ENCODE data around the gene ZFP1. TPM values are rescaled to one million over a fixed set of nuclear protein-coding genes. Genes with fewer than 3 reads are reported as not detected.

Gene ZFP1
- total and polyA plus RNA-seq, 9 of the 15 experiments (the other 6 are each of a cell fraction or from before 2014, with no cell fraction given) = 2.6 to 14.7 (median 11.6) TPM

DNA sequence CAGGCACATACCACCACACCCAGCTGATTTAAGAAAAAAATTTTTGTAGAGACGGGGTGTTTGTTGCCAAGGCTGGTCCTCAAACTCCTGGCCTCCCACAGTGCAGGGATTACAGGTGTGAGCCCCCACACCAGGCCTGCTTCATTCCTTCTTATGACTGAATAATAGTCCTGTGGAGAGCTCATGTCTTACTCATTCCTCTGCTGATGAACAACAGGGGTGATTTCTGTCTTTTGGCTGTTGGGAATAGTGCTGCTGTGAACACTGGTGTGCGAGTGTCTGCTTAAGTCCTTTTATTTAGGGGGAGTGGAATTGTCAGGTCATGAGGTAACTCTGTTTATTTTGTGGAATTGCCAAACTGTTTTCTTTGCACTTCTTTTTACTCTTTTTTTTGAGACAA, 67.8 kb downstream of the ZFP1 start:
- 22% methylated on average over 2 of the region's 2 CpGs for WGBS (ENCODE audit: insufficient coverage, low coverage, missing lambda C conversion rate)
- Histone ChIP-seq H2AFZ (ENCODE audit: low read depth, low read length) (no peak overlapping the region), H3K9me3 (replicated peaks; ENCODE audit: control insufficient read depth, insufficient read depth, low read depth, low read length) (no peaks in the 10 kb centered on the region), H4K20me1 (replicated peaks; ENCODE audit: control insufficient read depth, insufficient read depth, low read length) (no peaks in the 10 kb centered on the region), H3K4me1 (replicated peaks in 1 of 2; ENCODE audit: control insufficient read depth in 2 of 2, insufficient read depth in 2 of 2, low read length in 2 of 2) (peaks cover 0 to 8% of the 10 kb centered on the region in 2 experiments; a peak in 2 of 5 replicates), H3K36me3 (ENCODE audit: control insufficient read depth, insufficient read depth, low read length) (no peaks in the 10 kb centered on the region), H3K9ac (ENCODE audit: insufficient read depth in 1 of 2, low read depth in 2 of 2, low read length in 2 of 2) (no peak overlapping the region), H3K27me3 (ENCODE audit: control insufficient read depth in 2 of 2, insufficient read depth in 2 of 2, low read length in 2 of 2) (peaks cover 21 to 31% of the 10 kb centered on the region in 2 experiments), H3K9me1 (ENCODE audit: control insufficient read depth, insufficient read depth, low read length) (no peaks in the 10 kb centered on the region), H3K27ac (ENCODE audit: extremely low read depth, low read depth, low read length) (no peak overlapping the region), H3K79me2 (ENCODE audit: control insufficient read depth, insufficient read depth, low read length) (no peaks in the 10 kb centered on the region), H3K4me2 (ENCODE audit: insufficient read depth, low read length) (no peak overlapping the region), H3K4me3 (no peak overlapping the region)
- DNase-seq (ENCODE audit: extremely low read depth in 1 of 4, low spot score in 3 of 4) = no peak
- in situ Hi-C loops (cut with MboI) = loop anchor here (25.0 kb wide), 1 partner anchor 1971 kb away; the partner anchor contains the start of genes MON1B and SYCE1L
- BruUV-seq (replicated peaks) = no TSS peak
- CTCF ChIA-PET (ENCODE audit: low intra/inter-chr PET ratio) = no interaction called here
- POLR2A ChIA-PET = interaction anchor here (0.6 kb wide), 1 partner anchor 606 kb away, joined by 3 read pairs; no protein-coding TSS in a partner anchor
- FAIRE-seq = no peak
- no peak for ATAC-seq
- intact Hi-C loops (cut with micrococcal nuclease) = no loop called here
- TF ChIP-seq MED1 (CRISPR knock-in tag; IDR thresholded peaks at IDR 0.05; ENCODE audit: borderline replicate concordance) = no peak

DNA sequence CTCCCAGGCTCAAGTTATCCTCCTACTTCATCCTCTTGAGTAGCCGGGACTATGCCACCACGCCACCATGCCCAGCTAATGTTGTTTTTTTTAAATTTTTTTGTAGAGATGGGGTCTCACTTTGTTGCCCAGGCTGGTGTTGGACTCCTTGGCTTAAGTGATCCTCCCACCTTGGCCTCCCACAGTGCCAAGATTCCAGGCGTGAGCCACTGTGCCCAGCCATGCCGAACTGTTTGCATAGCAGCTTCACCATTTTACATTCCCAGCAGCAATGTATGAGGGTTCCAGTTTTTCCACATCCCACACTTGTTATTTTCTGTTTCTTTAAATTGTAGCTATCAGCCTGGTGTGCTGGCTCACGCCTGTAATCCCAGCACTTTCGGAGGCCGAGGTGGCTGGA, 68.3 kb downstream of the ZFP1 start:
- H3K9me1 ChIP-seq (ENCODE audit: control insufficient read depth, insufficient read depth, low read length) = no peaks in the 10 kb centered on the region
- H3K79me2 ChIP-seq (ENCODE audit: control insufficient read depth, insufficient read depth, low read length) = no peaks in the 10 kb centered on the region
- FAIRE-seq = no peak
- no peak overlapping the region for H3K4me3 ChIP-seq
- BruUV-seq (replicated peaks) = no TSS peak
- no peaks in the 10 kb centered on the region for H3K9me3 ChIP-seq (replicated peaks; ENCODE audit: control insufficient read depth, insufficient read depth, low read depth, low read length)
- peaks cover 0 to 8% of the 10 kb centered on the region in 2 experiments; a peak in 2 of 5 replicates for H3K4me1 ChIP-seq (replicated peaks in 1 of 2; ENCODE audit: control insufficient read depth in 2 of 2, insufficient read depth in 2 of 2, low read length in 2 of 2)
- ChIA-PET POLR2A (no interaction called here), CTCF (ENCODE audit: low intra/inter-chr PET ratio) (no interaction called here)
- H3K27me3 ChIP-seq (ENCODE audit: control insufficient read depth in 2 of 2, insufficient read depth in 2 of 2, low read length in 2 of 2) = peaks cover 18 to 26% of the 10 kb centered on the region in 2 experiments; a peak in 4 of 5 replicates
- H3K27ac ChIP-seq (ENCODE audit: extremely low read depth, low read depth, low read length) = no peak overlapping the region
- ATAC-seq = no peak
- TF ChIP-seq ZNF436 (CRISPR knock-in tag; IDR thresholded peaks at IDR 0.05) = no peak
- TF ChIP-seq RBM25 (IDR thresholded peaks at IDR 0.05; ENCODE audit: low read depth, low read length, severe bottlenecking) = no peak
- TF ChIP-seq SRSF1 (IDR thresholded peaks at IDR 0.05; ENCODE audit: low read depth, low read length) = no peak
- no peak for TF ChIP-seq RAD21 (CRISPR knock-in tag; conservative IDR thresholded peaks at IDR 0.05 in 1 of 2, IDR thresholded peaks at IDR 0.05 in 1 of 2)
- TF ChIP-seq SIX5 (IDR thresholded peaks at IDR 0.05; ENCODE audit: borderline replicate concordance in 1 of 2, insufficient read depth in 1 of 2, low read depth in 1 of 2, low read length in 2 of 2) = no peak
- no peak for TF ChIP-seq KHSRP (IDR thresholded peaks at IDR 0.05)
- no peak for TF ChIP-seq RBM34 (IDR thresholded peaks at IDR 0.05; ENCODE audit: borderline replicate concordance, insufficient read depth, low read length)
- no peak for TF ChIP-seq TOE1 (IDR thresholded peaks at IDR 0.05; ENCODE audit: borderline replicate concordance)
- TF ChIP-seq TOE1 (CRISPR knock-in tag; IDR thresholded peaks at IDR 0.05; ENCODE audit: borderline replicate concordance, low read depth) = no peak
- TF ChIP-seq ZBTB17 (CRISPR knock-in tag; IDR thresholded peaks at IDR 0.05) = no peak
- no peak for TF ChIP-seq CBX2 (IDR thresholded peaks at IDR 0.05; ENCODE audit: insufficient read depth, low read length, poor library complexity, severe bottlenecking)
- TF ChIP-seq ZNF764 (CRISPR knock-in tag; IDR thresholded peaks at IDR 0.05; ENCODE audit: low read depth) = no peak
- TF ChIP-seq, protein P1, sequence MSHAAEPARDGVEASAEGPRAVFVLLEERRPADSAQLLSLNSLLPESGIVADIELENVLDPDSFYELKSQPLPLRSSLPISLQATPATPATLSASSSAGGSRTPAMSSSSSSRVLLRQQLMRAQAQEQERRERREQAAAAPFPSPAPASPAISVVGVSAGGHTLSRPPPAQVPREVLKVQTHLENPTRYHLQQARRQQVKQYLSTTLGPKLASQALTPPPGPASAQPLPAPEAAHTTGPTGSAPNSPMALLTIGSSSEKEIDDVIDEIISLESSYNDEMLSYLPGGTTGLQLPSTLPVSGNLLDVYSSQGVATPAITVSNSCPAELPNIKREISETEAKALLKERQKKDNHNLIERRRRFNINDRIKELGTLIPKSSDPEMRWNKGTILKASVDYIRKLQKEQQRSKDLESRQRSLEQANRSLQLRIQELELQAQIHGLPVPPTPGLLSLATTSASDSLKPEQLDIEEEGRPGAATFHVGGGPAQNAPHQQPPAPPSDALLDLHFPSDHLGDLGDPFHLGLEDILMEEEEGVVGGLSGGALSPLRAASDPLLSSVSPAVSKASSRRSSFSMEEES (CRISPR knock-in tag; IDR thresholded peaks at IDR 0.05) = no peak
- no peak overlapping the region for H3K4me2 ChIP-seq (ENCODE audit: insufficient read depth, low read length)
- H2AFZ ChIP-seq (ENCODE audit: low read depth, low read length) = no peak overlapping the region
- intact Hi-C loops (cut with micrococcal nuclease) = no loop called here
- H3K36me3 ChIP-seq (ENCODE audit: control insufficient read depth, insufficient read depth, low read length) = no peaks in the 10 kb centered on the region
- H4K20me1 ChIP-seq (replicated peaks; ENCODE audit: control insufficient read depth, insufficient read depth, low read length) = no peaks in the 10 kb centered on the region
- H3K9ac ChIP-seq (ENCODE audit: insufficient read depth in 1 of 2, low read depth in 2 of 2, low read length in 2 of 2) = no peak overlapping the region
- WGBS (ENCODE audit: insufficient coverage, low coverage, missing lambda C conversion rate) = 42% methylated on average over 7 of the region's 7 CpGs
- in situ Hi-C loops (cut with MboI) = loop anchor here (25.0 kb wide), 1 partner anchor 1971 kb away; the partner anchor contains the start of genes MON1B and SYCE1L
- no peak for DNase-seq (ENCODE audit: extremely low read depth in 1 of 4, low spot score in 3 of 4)

Data from K562 (cell line).